CD4-positive, alpha-beta T cell (primary cell): Measurements from ENCODE around the gene TOX3. TPM values are rescaled to one million over a fixed set of nuclear protein-coding genes. Genes with fewer than 3 reads are reported as not detected.

Experiments used
- ATAC-seq: fragments of 200-7000 bp; cut with Tn5 transposase; one replicate; pipeline ENCODE4 v1.10.0; 2022; ENCODE audit warnings: mild to moderate bottlenecking; ENCODE audit not compliant: poor library complexity
- CTCF ChIA-PET: fragments of 350-600 bp; sonication (Branson Sonifier 250); formaldehyde crosslinking; loops from one replicate; lab custom pipeline; 2021; ENCODE audit warnings: antibody characterized with exemption, inconsistent platforms; lab: Charles Lee
- POLR2A ChIA-PET: fragments of 350-600 bp; sonication (Branson Sonifier 250); formaldehyde crosslinking; loops from one replicate; lab custom pipeline; 2021; ENCODE audit warnings: antibody characterized with exemption, inconsistent platforms; lab: Charles Lee
- DNase-seq, 14 experiments: peaks; one replicate each; pipeline ENCODE4 v3.0.0-alpha.2; 2013 to 2020; ENCODE audit warnings: mixed read lengths in 2 of 14
- H3K27ac ChIP-seq, 2 donors: one replicate each; pipeline versions ENCODE4 v1.5.1 to v1.7.0; 2013; ENCODE audit warnings: low read length in 2 of 2, low read depth in 1 of 2, mild to moderate bottlenecking in 1 of 2
- H3K27me3 ChIP-seq, 2 experiments: 1 replicate in 1 of 2; 2 replicates in 1 of 2; pipeline versions ENCODE4 v1.6.1 to v1.7.0; 2013; ENCODE audit warnings: low read length in 2 of 2, control low read depth in 1 of 2, mild to moderate bottlenecking in 1 of 2, moderate library complexity in 1 of 2; ENCODE audit not compliant: insufficient read depth in 2 of 2, control insufficient read depth in 1 of 2
- H3K36me3 ChIP-seq: one replicate; pipeline ENCODE4 v1.6.1; 2013; ENCODE audit warnings: low read length, control low read depth; ENCODE audit not compliant: insufficient read depth
- H3K4me1 ChIP-seq: one replicate; pipeline ENCODE4 v1.6.1; 2013; ENCODE audit warnings: low read length, control low read depth; ENCODE audit not compliant: insufficient read depth
- H3K4me3 ChIP-seq: one replicate; pipeline ENCODE4 v1.5.1; 2013; ENCODE audit warnings: mild to moderate bottlenecking, low read length, moderate library complexity
- H3K9me3 ChIP-seq, 2 experiments: 1 replicate in 1 of 2; 2 replicates in 1 of 2; pipeline versions ENCODE4 v1.6.1 to v1.7.0; 2013; ENCODE audit warnings: low read length in 2 of 2, mild to moderate bottlenecking in 2 of 2, control low read depth in 1 of 2, moderate library complexity in 1 of 2; ENCODE audit not compliant: control insufficient read depth in 1 of 2, insufficient read depth in 1 of 2
- H3K27ac Mint-ChIP-seq: one replicate; pipeline ENCODE4 v1.8.0; 2020; ENCODE audit warnings: mixed read lengths
- H3K27me3 Mint-ChIP-seq: one replicate; pipeline ENCODE4 v1.8.0; 2021; ENCODE audit warnings: mixed read lengths
- H3K36me3 Mint-ChIP-seq: one replicate; pipeline ENCODE4 v1.8.0; 2021; ENCODE audit warnings: low read depth, mixed read lengths
- H3K4me1 Mint-ChIP-seq: one replicate; pipeline ENCODE4 v1.8.0; 2021; ENCODE audit warnings: low read depth, mixed read lengths
- H3K4me3 Mint-ChIP-seq: one replicate; pipeline ENCODE4 v1.8.0; 2020; ENCODE audit warnings: mild to moderate bottlenecking, mixed read lengths
- H3K9me3 Mint-ChIP-seq: one replicate; pipeline ENCODE4 v1.8.0; 2020; ENCODE audit warnings: mixed read lengths
- intact Hi-C, 2 experiments: fragments of 100-400 bp; cut with DNase I in 1 of 2; cut with micrococcal nuclease in 1 of 2; formaldehyde crosslinking; loops; one replicate each; pipeline versions ENCODE4 v1.15.1 to v1.9.0; 2023 to 2025; cut with DNase I, micrococcal nuclease
- total RNA-seq, 174 experiments: library from RNA in 2 of 174; stranded (reverse) in 2 of 174; gene quantifications; one replicate each; pipeline ENCODE4 v1.2.3 and lab custom pipeline; 2021 to 2026
- TF ChIP-seq, protein P1 (sequence below): fragments of 200-600 bp; IDR thresholded peaks from one replicate; pipeline ENCODE4 v1.8.0; 2022; ENCODE audit warnings: antibody characterized with exemption, mild to moderate bottlenecking

TOX3 gene
- total RNA-seq, 2 experiments from 2014 or later = not detected

DNA sequence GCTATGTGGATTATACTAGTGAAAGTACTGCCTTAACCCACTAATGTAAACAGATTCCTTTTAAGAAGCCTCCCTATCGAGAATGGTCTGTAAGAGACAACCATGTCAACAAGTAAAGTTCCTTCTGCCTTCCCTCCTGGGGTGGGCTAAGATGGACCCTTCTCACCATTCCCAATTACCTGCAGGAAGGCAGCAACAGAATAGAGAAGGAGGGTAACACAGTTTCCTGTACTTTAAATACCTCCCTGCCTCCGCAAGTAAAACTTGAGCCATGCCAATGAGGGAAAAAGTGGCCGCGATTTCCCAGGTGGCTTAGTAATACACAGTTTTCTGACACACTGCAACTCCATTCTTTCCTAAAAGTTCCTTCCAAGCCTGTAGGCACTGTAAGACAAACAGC, 45.2 kb downstream of the TOX3 start:
- ATAC-seq = no peak
- H3K4me1 ChIP-seq = no peaks in the 10 kb centered on the region
- no peaks in the 10 kb centered on the region for H3K27me3 ChIP-seq
- ChIA-PET CTCF (no interaction called here), POLR2A (no interaction called here)
- Mint-ChIP-seq H3K4me1 (no peaks in the 10 kb centered on the region), H3K9me3 (peaks cover 7% of the 10 kb centered on the region), H3K4me3 (no peak overlapping the region), H3K36me3 (no peaks in the 10 kb centered on the region), H3K27ac (no peak overlapping the region), H3K27me3 (no peaks in the 10 kb centered on the region)
- no peaks in the 10 kb centered on the region for H3K36me3 ChIP-seq
- no peak for DNase-seq
- peaks cover 0 to 4% of the 10 kb centered on the region in 2 experiments for H3K9me3 ChIP-seq
- TF ChIP-seq, protein P1, sequence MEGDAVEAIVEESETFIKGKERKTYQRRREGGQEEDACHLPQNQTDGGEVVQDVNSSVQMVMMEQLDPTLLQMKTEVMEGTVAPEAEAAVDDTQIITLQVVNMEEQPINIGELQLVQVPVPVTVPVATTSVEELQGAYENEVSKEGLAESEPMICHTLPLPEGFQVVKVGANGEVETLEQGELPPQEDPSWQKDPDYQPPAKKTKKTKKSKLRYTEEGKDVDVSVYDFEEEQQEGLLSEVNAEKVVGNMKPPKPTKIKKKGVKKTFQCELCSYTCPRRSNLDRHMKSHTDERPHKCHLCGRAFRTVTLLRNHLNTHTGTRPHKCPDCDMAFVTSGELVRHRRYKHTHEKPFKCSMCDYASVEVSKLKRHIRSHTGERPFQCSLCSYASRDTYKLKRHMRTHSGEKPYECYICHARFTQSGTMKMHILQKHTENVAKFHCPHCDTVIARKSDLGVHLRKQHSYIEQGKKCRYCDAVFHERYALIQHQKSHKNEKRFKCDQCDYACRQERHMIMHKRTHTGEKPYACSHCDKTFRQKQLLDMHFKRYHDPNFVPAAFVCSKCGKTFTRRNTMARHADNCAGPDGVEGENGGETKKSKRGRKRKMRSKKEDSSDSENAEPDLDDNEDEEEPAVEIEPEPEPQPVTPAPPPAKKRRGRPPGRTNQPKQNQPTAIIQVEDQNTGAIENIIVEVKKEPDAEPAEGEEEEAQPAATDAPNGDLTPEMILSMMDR = no peak
- intact Hi-C loops = no loop called here
- no peak overlapping the region for H3K27ac ChIP-seq
- no peak overlapping the region for H3K4me3 ChIP-seq

DNA sequence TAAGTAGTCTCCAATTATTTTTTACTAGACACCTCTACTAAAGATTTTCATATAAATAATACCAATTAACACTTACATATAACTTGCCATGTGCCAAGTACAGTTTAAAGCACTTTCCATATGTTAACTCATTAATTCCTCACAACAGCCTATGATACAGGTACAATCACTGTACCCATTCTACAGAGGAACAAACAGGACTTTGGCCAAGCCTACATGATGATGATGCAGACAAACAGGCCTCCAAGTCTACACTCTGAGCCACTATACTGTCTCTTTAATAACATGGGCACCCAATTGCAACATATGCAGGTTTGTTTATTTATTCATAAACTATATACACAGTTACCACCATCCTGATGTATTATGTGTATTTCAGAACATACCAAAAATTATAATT, 46.0 kb downstream of the TOX3 start:
- ATAC-seq (no peak), DNase-seq (no peak)
- Mint-ChIP-seq H3K4me1 (no peaks in the 10 kb centered on the region), H3K27me3 (no peaks in the 10 kb centered on the region), H3K27ac (no peak overlapping the region), H3K9me3 (peaks cover 4% of the 10 kb centered on the region), H3K4me3 (no peak overlapping the region), H3K36me3 (no peaks in the 10 kb centered on the region)
- ChIA-PET POLR2A (no interaction called here), CTCF (no interaction called here)
- H3K4me1 ChIP-seq = no peaks in the 10 kb centered on the region
- H3K27me3 ChIP-seq = no peaks in the 10 kb centered on the region
- H3K4me3 ChIP-seq = no peak overlapping the region
- intact Hi-C loops = no loop called here
- peaks cover 0 to 4% of the 10 kb centered on the region in 2 experiments for H3K9me3 ChIP-seq
- H3K36me3 ChIP-seq = no peaks in the 10 kb centered on the region
- no peak overlapping the region for H3K27ac ChIP-seq
- TF ChIP-seq, protein P1 = no peak

DNA sequence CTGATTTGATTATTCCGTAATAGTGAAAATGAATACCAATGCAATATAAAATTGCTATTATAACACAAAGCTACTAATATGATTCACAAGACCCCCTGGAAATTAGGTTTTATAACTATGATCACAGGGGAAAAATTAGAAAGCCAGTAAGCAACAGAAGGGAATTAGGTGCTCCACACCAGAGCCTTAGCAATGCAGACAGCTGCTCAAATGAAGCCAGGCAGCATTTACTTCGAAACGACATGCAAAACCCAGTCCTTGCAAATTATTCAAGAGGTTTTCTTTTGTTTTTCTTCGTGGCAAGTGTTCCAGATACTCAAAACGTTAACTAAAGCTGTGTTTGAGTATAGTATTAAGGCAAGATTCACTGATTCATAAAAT, 47.9 kb downstream of the TOX3 start:
- Mint-ChIP-seq H3K27me3 (no peaks in the 10 kb centered on the region), H3K27ac (no peak overlapping the region), H3K9me3 (no peaks in the 10 kb centered on the region), H3K4me1 (no peaks in the 10 kb centered on the region), H3K4me3 (no peak overlapping the region), H3K36me3 (no peaks in the 10 kb centered on the region)
- no peaks in the 10 kb centered on the region for H3K4me1 ChIP-seq
- TF ChIP-seq, protein P1 = no peak
- intact Hi-C loops = no loop called here
- H3K4me3 ChIP-seq = no peak overlapping the region
- ATAC-seq = no peak
- no peaks in the 10 kb centered on the region for H3K36me3 ChIP-seq
- POLR2A ChIA-PET = no interaction called here
- DNase-seq = no peak
- CTCF ChIA-PET = no interaction called here
- peaks cover 0 to 1% of the 10 kb centered on the region in 2 experiments for H3K9me3 ChIP-seq
- H3K27ac ChIP-seq = no peak overlapping the region
- no peaks in the 10 kb centered on the region for H3K27me3 ChIP-seq
